CD4-positive, alpha-beta T cell treated with Interleukin-2 at 100 ng/mL for 4 hours (primary cell): ENCODE results near the gene LRRC10B.

Source experiments
- DNase-seq: peaks from one replicate; pipeline ENCODE4 v3.0.0-alpha.2; 2020; ENCODE audit warnings: low spot score

The LRRC10B gene

GRCh38 chr11:61486779-61487178 lies 21.8 kb upstream of the LRRC10B start:
- DNase-seq, result no peak

- DNase-seq, result no peak
Measured at GRCh38 chr11:61487342-61488025, 21.1 kb upstream of the LRRC10B start.

GRCh38 chr11:61488651-61489291 lies 19.8 kb upstream of the LRRC10B start:
- no peak for DNase-seq

- no peak for DNase-seq
Measured at GRCh38 chr11:61489833-61490721, 18.5 kb upstream of the LRRC10B start.

GRCh38 chr11:61491736-61492395 lies 16.7 kb upstream of the LRRC10B start:
- no peak for DNase-seq

- DNase-seq, result no peak
Measured at GRCh38 chr11:61494381-61494961, 14.1 kb upstream of the LRRC10B start.

- no peak for DNase-seq
Measured at GRCh38 chr11:61495801-61496601, 12.5 kb upstream of the LRRC10B start.

GRCh38 chr11:61496602-61497400 lies 11.7 kb upstream of the LRRC10B start:
- no peak for DNase-seq

GRCh38 chr11:61497473-61497872 lies 11.1 kb upstream of the LRRC10B start:
- no peak for DNase-seq

GRCh38 chr11:61497876-61498275 lies 10.7 kb upstream of the LRRC10B start:
- no peak for DNase-seq

- no peak for DNase-seq
Measured at GRCh38 chr11:61498767-61499341, 9.7 kb upstream of the LRRC10B start.

- no peak for DNase-seq
Measured at GRCh38 chr11:61499816-61500491, 8.6 kb upstream of the LRRC10B start.

GRCh38 chr11:61502522-61502921 lies 6.0 kb upstream of the LRRC10B start:
- no peak for DNase-seq

GRCh38 chr11:61503135-61503770 lies 5.3 kb upstream of the LRRC10B start:
- no peak for DNase-seq

- DNase-seq, result no peak
Measured at GRCh38 chr11:61505106-61505505, 3.4 kb upstream of the LRRC10B start.

GRCh38 chr11:61505640-61506155 lies 2.9 kb upstream of the LRRC10B start:
- DNase-seq, result no peak

GRCh38 chr11:61507012-61507768 lies 1.4 kb upstream of the LRRC10B start:
- no peak for DNase-seq
